ENCODE results near the gene ARHGAP40.
"Not testable (repeated sequence)": the region's sequence is repeated elsewhere in the genome, so short reads cannot be mapped to it uniquely, and the experiment has no call there.

Gene ARHGAP40

GRCh38 chr20:38589351-38589750 lies 12.3 kb upstream of the ARHGAP40 start:
- no peak for DNase-seq

GRCh38 chr20:38589967-38590675 lies 11.5 kb upstream of the ARHGAP40 start:
- no peak for DNase-seq

GRCh38 chr20:38590676-38591473 lies 10.7 kb upstream of the ARHGAP40 start:
- no peak for DNase-seq

- DNase-seq: no peak
These were observed 9.9 kb upstream of the ARHGAP40 start for GRCh38 chr20:38591474-38592410.

GRCh38 chr20:38592411-38592790 lies 9.2 kb upstream of the ARHGAP40 start:
- not testable (repeated sequence) for DNase-seq

- DNase-seq: not testable (repeated sequence)
These were observed 7.3 kb upstream of the ARHGAP40 start for GRCh38 chr20:38594281-38594680.

GRCh38 chr20:38595886-38596285 lies 5.7 kb upstream of the ARHGAP40 start:
- not testable (repeated sequence) for DNase-seq

GRCh38 chr20:38599410-38599882 lies 2.2 kb upstream of the ARHGAP40 start:
- DNase-seq: no peak

GRCh38 chr20:38600057-38600456 lies 1.6 kb upstream of the ARHGAP40 start:
- DNase-seq: no peak

- DNase-seq: no peak
These were observed 574 bp downstream of the ARHGAP40 start for GRCh38 chr20:38602185-38602581.

- DNase-seq: no peak
These were observed 1.7 kb downstream of the ARHGAP40 start for GRCh38 chr20:38603286-38603685.

GRCh38 chr20:38604873-38605303 lies 3.3 kb downstream of the ARHGAP40 start:
- DNase-seq: no peak

GRCh38 chr20:38607351-38607750 lies 5.7 kb downstream of the ARHGAP40 start:
- DNase-seq: no peak

- no peak for DNase-seq
These were observed 6.6 kb downstream of the ARHGAP40 start for GRCh38 chr20:38608188-38608587.

- DNase-seq: no peak
These were observed 8.2 kb downstream of the ARHGAP40 start for GRCh38 chr20:38609815-38610214.

GRCh38 chr20:38610521-38610920 lies 8.9 kb downstream of the ARHGAP40 start:
- DNase-seq: no peak

GRCh38 chr20:38612751-38613515 lies 11.3 kb downstream of the ARHGAP40 start:
- no peak for DNase-seq

GRCh38 chr20:38615283-38615682 lies 13.7 kb downstream of the ARHGAP40 start:
- DNase-seq: no peak

GRCh38 chr20:38616457-38616856 lies 14.8 kb downstream of the ARHGAP40 start:
- no peak for DNase-seq

- DNase-seq: no peak
These were observed 15.6 kb downstream of the ARHGAP40 start for GRCh38 chr20:38617011-38617829.

- no peak for DNase-seq
These were observed 16.2 kb downstream of the ARHGAP40 start for GRCh38 chr20:38617830-38618196.

Measured in activated CD4-positive, alpha-beta T cell treated with anti-CD3 and anti-CD28 coated beads, Interleukin-2, amount 50 U/mL, for 48 hours (primary cell).